Epithelial cell of proximal tubule (primary cell): Measurements from ENCODE around the gene NUDT19. TPM values are rescaled to one million over a fixed set of nuclear protein-coding genes. Genes with fewer than 3 reads are reported as not detected.

Experiments used
- DNase-seq: peaks from one replicate; pipeline ENCODE4 v3.0.0-alpha.2; 2011; ENCODE audit warnings: low read depth
- H3K4me3 ChIP-seq: 2 replicates; pipeline ENCODE4 v1.5.1; 2011; ENCODE audit warnings: low read depth, mild to moderate bottlenecking, low read length
- CTCF ChIP-seq: conservative IDR thresholded peaks from 2 replicates; pipeline ENCODE4 v1.5.1; 2012; ENCODE audit warnings: low read depth, mild to moderate bottlenecking, low read length
- total RNA-seq: library from RNA; depleted of rRNA; stranded (reverse); fragments of >200 nt; gene quantifications from 2 replicates; pipeline ENCODE4 v1.2.3, GENCODE V29; 2015

Gene NUDT19
- total RNA-seq, 1 donor from 2014 or later: 7.7 TPM

- DNase-seq: peak; percentile 75
- no peak for TF ChIP-seq CTCF
These were observed 16.5 kb upstream of the NUDT19 start, which contains the start of gene ANKRD27 for GRCh38 chr19:32674931-32675719. Gene ANKRD27, minus strand, starts transcription at chr19:32675180. Its CDS starts 16,165 bp downstream, at chr19:32659015.

GRCh38 chr19:32675720-32676185, 15.9 kb upstream of the NUDT19 start, which contains the start of gene RGS9BP:
Gene RGS9BP, plus strand, starts transcription at chr19:32675848. Its CDS starts 416 bp downstream, at chr19:32676264.
- peak within 1 kb of the TSS; percentile 75 for H3K4me3 ChIP-seq
- TF ChIP-seq CTCF: no peak
- no peak for DNase-seq

More at GRCh38 chr19:32674931-32675719, 16.5 kb upstream of the NUDT19 start, which contains the start of gene ANKRD27:
- H3K4me3 ChIP-seq: peak within 1 kb of the TSS; percentile 75

- peak overlapping the region; percentile 75 for H3K4me3 ChIP-seq
- no peak for DNase-seq
- no peak for TF ChIP-seq CTCF
These were observed 15.3 kb upstream of the NUDT19 start for GRCh38 chr19:32676186-32676894.

- no peak overlapping the region for H3K4me3 ChIP-seq
- no peak for DNase-seq
- no peak for TF ChIP-seq CTCF
These were observed 14.7 kb upstream of the NUDT19 start for GRCh38 chr19:32676895-32677359.

GRCh38 chr19:32677657-32678056, 14.0 kb upstream of the NUDT19 start:
- H3K4me3 ChIP-seq: no peak overlapping the region
- TF ChIP-seq CTCF: peak; percentile 21
- DNase-seq: no peak

- no peak for TF ChIP-seq CTCF
- no peak for DNase-seq
- H3K4me3 ChIP-seq: no peak overlapping the region
These were observed 10.6 kb upstream of the NUDT19 start for GRCh38 chr19:32680986-32681385.
